Uterus (tissue), 4 donors: Measurements from ENCODE around the gene NCAPD2. TPM values are rescaled to one million over a fixed set of nuclear protein-coding genes. Genes with fewer than 3 reads are reported as not detected.
"Not testable (repeated sequence)": the region's sequence is repeated elsewhere in the genome, so short reads cannot be mapped to it uniquely, and the experiment has no call there.

Source experiments
- DNase-seq, 2 donors: peaks; one replicate each; pipeline ENCODE4 v3.0.0-alpha.2; 2019 to 2020
- H3K27ac ChIP-seq, 2 donors: fragments of 200-600 bp; sonication (generic); 1 replicate in 1 of 2; 2 replicates in 1 of 2; pipeline ENCODE4 v1.5.1; 2016 to 2018
- H3K27me3 ChIP-seq, 2 donors: fragments of 200-600 bp; sonication (generic); one replicate each; pipeline ENCODE4 v1.5.1; 2018 to 2019; ENCODE audit warnings: control low read depth in 1 of 2
- H3K36me3 ChIP-seq, 2 donors: fragments of 200-600 bp; sonication (generic); one replicate each; pipeline ENCODE4 v1.5.1; 2019; ENCODE audit warnings: control low read depth in 1 of 2
- H3K4me1 ChIP-seq, 2 donors: fragments of 200-600 bp; sonication (generic); one replicate each; pipeline ENCODE4 v1.5.1; 2018 to 2019; ENCODE audit warnings: control low read depth in 1 of 2
- H3K4me3 ChIP-seq, 2 donors: fragments of 200-600 bp; sonication (generic); 1 replicate in 1 of 2; 2 replicates in 1 of 2; pipeline ENCODE4 v1.5.1; 2018 to 2019; ENCODE audit warnings: mild to moderate bottlenecking in 1 of 2
- H3K9me3 ChIP-seq, 2 donors: fragments of 200-600 bp; sonication (generic); one replicate each; pipeline ENCODE4 v1.5.1; 2019; ENCODE audit warnings: control low read depth in 1 of 2
- POLR2A ChIP-seq, 2 donors: fragments of 450-650 bp; IDR thresholded peaks; one replicate each; pipeline ENCODE4 v1.6.1; 2016; ENCODE audit warnings: antibody characterized with exemption in 2 of 2, mild to moderate bottlenecking in 1 of 2, moderate library complexity in 1 of 2
- intact Hi-C: fragments of 100-400 bp; cut with DNase I; formaldehyde crosslinking; loops from one replicate; pipeline ENCODE4 v1.15.1; 2023; ENCODE audit warnings: low total_unique reads
- total RNA-seq, 4 donors: library from RNA; depleted of rRNA in 3 of 4; stranded (reverse); fragments of >200 nt in 3 of 4; gene quantifications; one replicate each; pipeline versions ENCODE4 v1.1.0 to v1.2.4, GENCODE V29; 2014 to 2023
- TF ChIP-seq, protein P1 (sequence below), 4 experiments: fragments of 200-600 bp in 2 of 4; fragments of 450-650 bp in 2 of 4; sonication (generic) in 2 of 4; IDR thresholded peaks; one replicate each; pipeline ENCODE4 v1.5.1; 2016 to 2019; ENCODE audit warnings: antibody characterized with exemption in 4 of 4, mild to moderate bottlenecking in 2 of 4, moderate library complexity in 1 of 4
- donor health status: DM: yes; HTN: yes; CAD: no.

Gene NCAPD2
- total RNA-seq, 4 donors from 2014 or later = 2.8 to 145 (median 19.3) TPM

DNA sequence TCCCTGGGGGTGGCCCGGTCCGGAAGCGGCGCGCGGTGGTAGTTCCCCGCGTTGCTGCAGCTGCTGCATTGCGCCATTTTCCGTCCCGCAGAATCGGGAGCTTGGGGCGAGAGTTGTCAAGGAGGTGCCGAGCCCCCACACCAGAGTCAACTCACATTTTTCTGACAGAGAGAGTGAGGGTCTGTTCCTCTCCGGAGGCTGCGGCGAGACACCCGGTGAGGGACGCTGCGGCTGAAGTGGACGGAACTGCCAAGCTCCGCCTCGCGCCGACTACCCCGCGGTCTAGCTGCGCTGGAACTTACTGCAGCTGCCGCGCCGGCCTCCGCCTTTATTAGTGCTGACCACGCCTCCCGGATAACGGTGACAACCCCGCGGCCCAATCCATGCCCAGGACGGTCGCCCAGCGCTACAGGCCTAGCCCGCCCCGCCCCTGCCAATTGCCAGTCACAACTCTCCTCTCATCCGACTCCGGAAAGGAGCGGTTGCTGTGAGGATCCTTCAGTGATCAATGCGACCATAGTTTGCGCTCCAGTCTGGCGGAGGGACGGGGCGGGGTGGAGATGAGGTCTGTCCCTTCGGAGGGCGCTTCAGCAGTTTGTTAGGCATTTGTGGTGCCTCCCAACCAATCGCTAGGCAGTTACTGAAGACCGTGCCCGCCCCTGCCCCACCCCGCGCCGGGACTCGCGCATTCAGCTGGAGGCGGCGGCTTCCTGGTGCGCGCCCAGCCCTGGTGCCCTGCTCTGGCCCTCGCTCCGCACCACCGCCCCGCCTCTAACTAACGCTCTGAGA, 23.3 kb upstream of the NCAPD2 start, which contains the start of gene VAMP1:
Gene VAMP1 (minus strand): TSS at position 303 of the 789 bp plus-strand sequence. CDS start 146 bp downstream, at position 157.
- no peaks in the 10 kb centered on the region for H3K4me1 ChIP-seq

DNA sequence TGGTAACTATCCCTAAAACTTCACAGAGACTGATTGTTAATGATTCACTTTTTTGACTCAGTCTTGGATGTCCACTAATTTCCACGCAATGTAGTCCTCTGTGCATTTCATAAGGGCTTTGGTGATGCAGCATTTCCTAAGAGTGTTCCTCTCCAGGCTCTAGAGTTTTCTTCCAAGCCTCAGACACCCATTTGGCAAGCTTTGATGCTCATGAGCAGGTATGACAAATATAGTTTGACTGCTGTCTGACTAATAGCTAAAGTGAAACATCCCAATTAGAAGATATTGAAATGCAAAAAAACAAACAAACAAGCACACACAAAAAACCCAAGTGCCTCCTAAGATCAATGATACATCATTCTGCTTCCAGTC, 21.9 kb upstream of the NCAPD2 start:
- TF ChIP-seq, protein P1, sequence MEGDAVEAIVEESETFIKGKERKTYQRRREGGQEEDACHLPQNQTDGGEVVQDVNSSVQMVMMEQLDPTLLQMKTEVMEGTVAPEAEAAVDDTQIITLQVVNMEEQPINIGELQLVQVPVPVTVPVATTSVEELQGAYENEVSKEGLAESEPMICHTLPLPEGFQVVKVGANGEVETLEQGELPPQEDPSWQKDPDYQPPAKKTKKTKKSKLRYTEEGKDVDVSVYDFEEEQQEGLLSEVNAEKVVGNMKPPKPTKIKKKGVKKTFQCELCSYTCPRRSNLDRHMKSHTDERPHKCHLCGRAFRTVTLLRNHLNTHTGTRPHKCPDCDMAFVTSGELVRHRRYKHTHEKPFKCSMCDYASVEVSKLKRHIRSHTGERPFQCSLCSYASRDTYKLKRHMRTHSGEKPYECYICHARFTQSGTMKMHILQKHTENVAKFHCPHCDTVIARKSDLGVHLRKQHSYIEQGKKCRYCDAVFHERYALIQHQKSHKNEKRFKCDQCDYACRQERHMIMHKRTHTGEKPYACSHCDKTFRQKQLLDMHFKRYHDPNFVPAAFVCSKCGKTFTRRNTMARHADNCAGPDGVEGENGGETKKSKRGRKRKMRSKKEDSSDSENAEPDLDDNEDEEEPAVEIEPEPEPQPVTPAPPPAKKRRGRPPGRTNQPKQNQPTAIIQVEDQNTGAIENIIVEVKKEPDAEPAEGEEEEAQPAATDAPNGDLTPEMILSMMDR (IDR thresholded peaks at IDR 0.05) = no peak
- no peak for TF ChIP-seq POLR2A (IDR thresholded peaks at IDR 0.05)
- no peak overlapping the region for H3K4me3 ChIP-seq
- H3K27me3 ChIP-seq = no peaks in the 10 kb centered on the region
- no peaks in the 10 kb centered on the region for H3K4me1 ChIP-seq
- no peak for DNase-seq
- no peaks in the 10 kb centered on the region for H3K9me3 ChIP-seq
- no peaks in the 10 kb centered on the region for H3K36me3 ChIP-seq
- H3K27ac ChIP-seq = no peak overlapping the region
- intact Hi-C loops = no loop called here

More for the DNA sequence above, 23.3 kb upstream of the NCAPD2 start, which contains the start of gene VAMP1:
- DNase-seq = peak; percentile 96 to 97
- intact Hi-C loops = no loop called here
- TF ChIP-seq, protein P1 (IDR thresholded peaks at IDR 0.05) = peak in 1 of 4 experiments; percentile 2
- TF ChIP-seq POLR2A (IDR thresholded peaks at IDR 0.05) = peak; percentile 99
- Histone ChIP-seq H3K9me3 (no peaks in the 10 kb centered on the region), H3K4me3 (peak within 1 kb of the TSS; percentile 54 to 74), H3K27me3 (no peaks in the 10 kb centered on the region), H3K27ac (peak within 1 kb of the TSS; percentile 76 to 85), H3K36me3 (no peaks in the 10 kb centered on the region)

DNA sequence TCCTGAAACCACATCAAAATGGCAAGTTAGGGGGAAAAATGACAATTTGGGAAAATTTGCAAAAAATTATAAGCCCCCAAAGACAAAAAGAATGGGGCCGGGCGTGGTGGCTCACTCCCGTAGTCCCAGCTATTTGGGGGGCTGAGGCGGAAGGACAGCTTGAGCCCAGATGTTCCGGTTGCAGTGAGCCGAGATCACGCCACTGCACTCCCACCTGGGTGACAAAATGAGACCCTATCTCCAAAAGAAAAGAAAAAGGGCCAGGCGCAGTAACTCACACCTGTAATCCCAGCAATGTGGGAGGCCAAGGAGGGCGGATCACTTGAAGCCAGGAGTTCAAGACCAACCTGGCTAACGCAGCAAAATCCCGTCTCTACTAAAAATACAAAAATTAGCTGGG, 21.4 kb upstream of the NCAPD2 start:
- intact Hi-C loops = no loop called here
- no peaks in the 10 kb centered on the region for H3K9me3 ChIP-seq
- no peak overlapping the region for H3K4me3 ChIP-seq
- TF ChIP-seq, protein P1 (IDR thresholded peaks at IDR 0.05) = no peak
- no peak for TF ChIP-seq POLR2A (IDR thresholded peaks at IDR 0.05)
- H3K36me3 ChIP-seq = no peaks in the 10 kb centered on the region
- no peak overlapping the region for H3K27ac ChIP-seq
- no peak for DNase-seq
- H3K4me1 ChIP-seq = no peaks in the 10 kb centered on the region
- no peaks in the 10 kb centered on the region for H3K27me3 ChIP-seq

GRCh38 chr12:6475233-6475975, 18.5 kb upstream of the NCAPD2 start:
- H3K36me3 ChIP-seq, H3K9me3 ChIP-seq, H3K27me3 ChIP-seq, intact Hi-C loops, H3K4me1 ChIP-seq, H3K27ac ChIP-seq, DNase-seq, H3K4me3 ChIP-seq: not testable (repeated sequence)

DNA sequence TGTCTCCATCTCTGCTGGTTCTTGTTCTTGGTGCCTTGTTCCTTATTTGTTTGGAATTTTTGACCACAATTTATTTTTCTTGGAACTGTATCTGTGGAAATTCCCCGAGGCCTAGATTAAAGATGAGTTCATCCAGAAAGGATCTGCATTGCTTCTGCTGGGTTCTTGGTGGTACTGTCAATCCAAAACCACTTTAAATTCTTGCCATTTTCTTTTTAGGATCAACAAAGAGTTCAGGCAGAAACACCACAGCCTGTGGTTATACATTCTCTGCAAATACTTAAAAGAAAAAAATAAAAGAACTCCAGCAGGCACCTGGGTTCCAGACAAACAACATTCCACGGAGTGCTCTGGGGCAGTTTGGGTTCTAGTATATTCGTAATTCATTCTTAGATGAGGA, 17.4 kb upstream of the NCAPD2 start:
- no peak overlapping the region for H3K27ac ChIP-seq
- intact Hi-C loops = no loop called here
- no peaks in the 10 kb centered on the region for H3K36me3 ChIP-seq
- DNase-seq = no peak
- no peak for TF ChIP-seq POLR2A (IDR thresholded peaks at IDR 0.05)
- TF ChIP-seq, protein P1 (IDR thresholded peaks at IDR 0.05) = no peak
- no peak overlapping the region for H3K4me3 ChIP-seq
- no peaks in the 10 kb centered on the region for H3K9me3 ChIP-seq
- H3K27me3 ChIP-seq = no peaks in the 10 kb centered on the region
- H3K4me1 ChIP-seq = no peaks in the 10 kb centered on the region

DNA sequence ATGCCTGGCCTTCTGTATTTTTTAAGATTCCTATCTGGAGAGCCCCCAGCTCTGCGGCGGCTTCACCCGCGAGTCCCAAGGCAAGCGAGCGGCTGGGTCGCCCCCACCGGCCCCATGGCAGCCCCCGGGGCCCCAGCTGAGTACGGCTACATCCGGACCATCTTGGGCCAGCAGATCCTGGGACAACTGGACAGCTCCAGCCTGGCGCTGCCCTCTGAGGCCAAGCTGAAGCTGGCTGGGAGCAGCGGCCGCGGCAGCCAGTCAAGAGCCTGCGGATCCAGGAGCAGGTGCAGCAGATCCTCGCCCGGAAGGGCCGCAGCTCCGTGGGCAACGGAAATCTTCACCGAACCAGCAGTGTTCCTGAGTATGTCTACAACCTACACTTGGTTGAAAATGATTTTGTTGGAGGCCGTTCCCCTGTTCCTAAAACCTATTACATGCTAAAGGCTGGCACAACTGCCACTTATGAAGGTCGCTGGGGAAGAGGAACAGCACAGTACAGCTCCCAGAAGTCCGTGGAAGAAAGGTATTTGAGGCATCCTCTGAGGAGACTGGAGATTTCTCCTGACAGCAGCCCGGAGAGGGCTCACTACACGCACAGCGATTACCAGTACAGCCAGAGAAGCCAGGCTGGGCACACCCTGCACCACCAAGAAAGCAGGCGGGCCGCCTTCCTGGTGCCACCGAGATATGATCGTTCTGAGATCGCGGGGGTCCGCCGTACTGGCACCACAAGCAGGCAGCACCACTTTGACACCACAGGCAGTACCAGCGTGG, 16.1 kb upstream of the NCAPD2 start:
- H3K4me3 ChIP-seq, H3K27me3 ChIP-seq, DNase-seq, H3K27ac ChIP-seq, H3K36me3 ChIP-seq, H3K4me1 ChIP-seq, intact Hi-C loops, H3K9me3 ChIP-seq: not testable (repeated sequence)
